LNCaP clone FGC (cell line): ENCODE measurements around the gene STK40.

Experiments used
- DNase-seq: peaks from one replicate; pipeline ENCODE4 v3.0.0-alpha.2; 2011; ENCODE audit warnings: low read depth
- H3K4me3 ChIP-seq: 2 replicates; pipeline ENCODE4 v1.5.1; 2011; ENCODE audit warnings: mild to moderate bottlenecking, low read depth, low read length, control low read depth
- TF ChIP-seq, protein P1 (sequence below): IDR thresholded peaks from 2 replicates; pipeline ENCODE4 v1.5.1; 2012; ENCODE audit warnings: mild to moderate bottlenecking; ENCODE audit not compliant: control insufficient read depth, insufficient read depth; ENCODE audit errors: extremely low read depth

STK40 gene

DNA sequence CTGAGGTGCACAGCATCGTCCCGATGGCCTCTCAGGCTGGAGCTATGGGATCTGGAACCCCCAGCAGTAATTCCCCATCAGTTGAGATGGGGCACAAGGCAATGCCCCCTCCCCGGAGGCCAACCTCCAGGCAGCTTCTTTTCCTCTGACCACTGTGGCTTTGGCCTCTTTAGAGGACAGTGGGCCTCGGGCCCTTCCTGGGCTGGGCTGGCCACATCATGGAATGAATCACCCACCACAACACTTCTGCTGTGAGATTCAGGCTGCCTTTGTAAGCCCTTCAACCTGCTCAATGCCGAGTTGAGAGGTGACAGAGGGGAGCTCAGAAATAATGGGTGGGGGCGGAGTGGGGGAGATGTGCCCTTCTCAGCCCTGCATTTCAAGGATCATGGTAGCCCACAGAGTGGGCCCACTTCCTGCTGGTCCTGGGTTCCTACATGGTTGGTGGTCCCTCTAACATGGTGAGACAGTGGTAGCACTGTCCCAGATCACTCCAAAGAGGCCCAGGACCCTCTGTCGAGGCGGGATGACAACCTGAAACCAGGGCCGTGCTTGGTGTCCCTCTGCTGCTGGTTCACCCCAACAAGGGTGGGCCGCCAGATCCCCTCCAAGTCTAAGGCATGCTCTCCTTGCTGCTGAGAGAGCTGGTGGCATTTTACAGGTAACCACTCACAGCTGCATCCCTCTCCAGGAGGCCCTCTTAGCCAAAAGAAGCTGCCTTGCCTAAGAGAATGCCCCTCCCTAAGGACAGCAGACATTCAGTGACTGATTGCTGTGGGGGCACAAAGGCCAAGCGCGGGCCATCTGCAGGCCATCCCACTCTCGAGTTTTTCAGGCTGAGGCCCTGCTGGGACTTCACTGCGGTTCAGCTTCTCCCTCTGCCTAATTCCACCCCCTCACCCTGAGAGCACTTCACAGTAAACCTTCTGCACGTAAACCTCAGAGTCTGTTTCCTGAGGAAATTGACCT lies 32.5 kb downstream of the STK40 start:
- TF ChIP-seq, protein P1, sequence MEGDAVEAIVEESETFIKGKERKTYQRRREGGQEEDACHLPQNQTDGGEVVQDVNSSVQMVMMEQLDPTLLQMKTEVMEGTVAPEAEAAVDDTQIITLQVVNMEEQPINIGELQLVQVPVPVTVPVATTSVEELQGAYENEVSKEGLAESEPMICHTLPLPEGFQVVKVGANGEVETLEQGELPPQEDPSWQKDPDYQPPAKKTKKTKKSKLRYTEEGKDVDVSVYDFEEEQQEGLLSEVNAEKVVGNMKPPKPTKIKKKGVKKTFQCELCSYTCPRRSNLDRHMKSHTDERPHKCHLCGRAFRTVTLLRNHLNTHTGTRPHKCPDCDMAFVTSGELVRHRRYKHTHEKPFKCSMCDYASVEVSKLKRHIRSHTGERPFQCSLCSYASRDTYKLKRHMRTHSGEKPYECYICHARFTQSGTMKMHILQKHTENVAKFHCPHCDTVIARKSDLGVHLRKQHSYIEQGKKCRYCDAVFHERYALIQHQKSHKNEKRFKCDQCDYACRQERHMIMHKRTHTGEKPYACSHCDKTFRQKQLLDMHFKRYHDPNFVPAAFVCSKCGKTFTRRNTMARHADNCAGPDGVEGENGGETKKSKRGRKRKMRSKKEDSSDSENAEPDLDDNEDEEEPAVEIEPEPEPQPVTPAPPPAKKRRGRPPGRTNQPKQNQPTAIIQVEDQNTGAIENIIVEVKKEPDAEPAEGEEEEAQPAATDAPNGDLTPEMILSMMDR, result no peak
- H3K4me3 ChIP-seq, result no peak overlapping the region
- no peak for DNase-seq

- DNase-seq, result no peak
- H3K4me3 ChIP-seq, result no peak overlapping the region
- TF ChIP-seq, protein P1, result no peak
These were observed 33.4 kb downstream of the STK40 start for GRCh38 chr1:36352125-36352909.

DNA sequence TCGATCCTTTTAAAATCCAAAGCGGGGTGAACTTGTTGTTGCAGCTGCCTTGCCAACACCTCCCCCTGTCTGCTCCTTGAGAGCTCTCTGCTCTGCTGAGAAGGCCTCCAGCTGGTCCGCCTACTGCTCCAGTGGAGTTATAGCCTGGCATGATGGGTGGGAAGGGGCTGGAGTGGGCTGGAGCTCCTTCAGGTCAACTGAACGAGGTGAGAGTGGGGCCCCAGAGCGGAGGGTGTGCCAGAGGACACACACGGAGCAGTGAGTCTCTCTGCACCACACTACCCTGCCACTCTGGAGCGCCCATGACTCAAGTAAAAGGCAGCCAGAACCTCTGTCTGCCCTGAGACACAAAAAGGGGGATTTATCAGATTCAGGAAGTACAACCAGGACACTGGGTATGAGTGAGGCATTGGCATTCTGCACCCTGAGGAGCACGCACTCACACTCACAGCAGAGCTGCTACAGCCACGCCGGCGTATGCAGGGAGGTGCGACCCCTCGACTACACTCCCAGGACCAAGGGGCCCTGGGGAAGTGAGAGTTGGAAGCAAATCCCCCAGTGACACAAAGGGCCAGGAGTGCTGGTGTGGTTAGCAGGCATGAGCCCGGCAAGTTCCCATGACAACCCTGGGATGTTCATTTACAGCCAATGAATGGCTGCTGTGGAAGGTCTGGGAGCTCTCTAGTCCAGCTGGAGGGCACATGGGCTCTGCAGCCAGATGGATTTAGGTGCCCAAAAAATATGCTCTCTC lies 34.3 kb downstream of the STK40 start:
- H3K4me3 ChIP-seq, result no peak overlapping the region
- no peak for DNase-seq
- TF ChIP-seq, protein P1, result no peak

- TF ChIP-seq, protein P1, result no peak
- no peak overlapping the region for H3K4me3 ChIP-seq
- no peak for DNase-seq
These were observed 35.0 kb downstream of the STK40 start for GRCh38 chr1:36350659-36351226.

DNA sequence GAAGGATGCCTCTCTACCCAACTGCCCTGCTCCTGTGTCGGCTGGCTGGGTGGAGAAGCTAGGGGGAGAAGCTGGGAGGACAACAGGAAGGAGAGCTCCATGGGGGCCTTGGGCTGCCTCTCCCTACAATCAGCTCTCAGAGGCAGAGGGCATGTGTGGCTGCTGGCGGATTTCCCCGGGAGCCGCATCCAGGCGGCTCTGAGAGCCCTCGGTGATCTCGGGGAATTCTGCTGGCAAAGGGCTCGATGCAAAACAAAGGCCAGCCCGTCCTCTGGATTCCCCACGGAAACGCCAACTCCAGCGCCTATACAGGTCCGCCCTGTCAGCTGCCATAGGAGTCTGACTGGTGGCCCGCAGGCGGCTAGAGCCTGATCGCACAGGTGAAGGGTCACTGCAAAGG lies 35.9 kb downstream of the STK40 start:
- TF ChIP-seq, protein P1, result no peak
- no peak overlapping the region for H3K4me3 ChIP-seq
- no peak for DNase-seq

GRCh38 chr1:36349241-36349671 lies 36.5 kb downstream of the STK40 start:
- DNase-seq, result no peak
- H3K4me3 ChIP-seq, result no peak overlapping the region
- TF ChIP-seq, protein P1, result no peak
